ENCODE data around the gene MAPK8IP1.

MAPK8IP1 gene

GRCh38 chr11:45926536-45927331 lies 41.3 kb downstream of the MAPK8IP1 start:
- DNase-seq (ENCODE audit: low read depth), result no peak

- no peak for DNase-seq (ENCODE audit: low read depth)
These were observed 41.9 kb downstream of the MAPK8IP1 start for GRCh38 chr11:45927332-45927683.

- DNase-seq (ENCODE audit: low read depth), result no peak
These were observed 42.4 kb downstream of the MAPK8IP1 start for GRCh38 chr11:45927684-45928413.

GRCh38 chr11:45928535-45929215 lies 43.2 kb downstream of the MAPK8IP1 start:
- no peak for DNase-seq (ENCODE audit: low read depth)

- DNase-seq (ENCODE audit: low read depth), result no peak
These were observed 44.1 kb downstream of the MAPK8IP1 start for GRCh38 chr11:45929486-45930030.

GRCh38 chr11:45930031-45930794 lies 44.8 kb downstream of the MAPK8IP1 start:
- no peak for DNase-seq (ENCODE audit: low read depth)

- no peak for DNase-seq (ENCODE audit: low read depth)
These were observed 45.6 kb downstream of the MAPK8IP1 start for GRCh38 chr11:45930951-45931570.

GRCh38 chr11:45931739-45932138 lies 46.3 kb downstream of the MAPK8IP1 start:
- no peak for DNase-seq (ENCODE audit: low read depth)

GRCh38 chr11:45932217-45932616 lies 46.8 kb downstream of the MAPK8IP1 start:
- no peak for DNase-seq (ENCODE audit: low read depth)

- DNase-seq (ENCODE audit: low read depth), result no peak
These were observed 47.8 kb downstream of the MAPK8IP1 start for GRCh38 chr11:45933131-45933831.

- no peak for DNase-seq (ENCODE audit: low read depth)
These were observed 48.6 kb downstream of the MAPK8IP1 start for GRCh38 chr11:45933846-45934579.

GRCh38 chr11:45934580-45935318 lies 49.3 kb downstream of the MAPK8IP1 start:
- DNase-seq (ENCODE audit: low read depth), result no peak

- DNase-seq (ENCODE audit: low read depth), result no peak
These were observed 50.1 kb downstream of the MAPK8IP1 start for GRCh38 chr11:45935349-45936064.

- no peak for DNase-seq (ENCODE audit: low read depth)
These were observed 51.1 kb downstream of the MAPK8IP1 start for GRCh38 chr11:45936511-45937054.

- DNase-seq (ENCODE audit: low read depth), result no peak
These were observed 52.5 kb downstream of the MAPK8IP1 start for GRCh38 chr11:45937916-45938315.

- no peak for DNase-seq (ENCODE audit: low read depth)
These were observed 54.4 kb downstream of the MAPK8IP1 start for GRCh38 chr11:45939836-45940235.

GRCh38 chr11:45941285-45941684 lies 55.8 kb downstream of the MAPK8IP1 start:
- no peak for DNase-seq (ENCODE audit: low read depth)

GRCh38 chr11:45942381-45942780 lies 56.9 kb downstream of the MAPK8IP1 start:
- DNase-seq (ENCODE audit: low read depth), result no peak
